Motor neuron (in vitro differentiated cells): ENCODE measurements around the gene NOS1AP. TPM values are rescaled to one million over a fixed set of nuclear protein-coding genes. Genes with fewer than 3 reads are reported as not detected.
"Not testable (repeated sequence)": the region's sequence is repeated elsewhere in the genome, so short reads cannot be mapped to it uniquely, and the experiment has no call there.

Source experiments
- ATAC-seq, 8 experiments: fragments of 200-7000 bp; cut with Tn5 transposase; replicated peaks in 6 of 8; 2 replicates each; pipeline ENCODE4 v1.8.0; 2021; ENCODE audit warnings: mild to moderate bottlenecking in 8 of 8, moderate library complexity in 8 of 8
- H3K27ac ChIP-seq, 2 donors: fragments of 250-450 bp; sonication (Bioruptor Pico); 2 replicates each; pipeline ENCODE4 v1.9.0; 2021; ENCODE audit warnings: antibody characterized with exemption in 2 of 2, mild to moderate bottlenecking in 2 of 2, moderate library complexity in 1 of 2
- H3K4me1 ChIP-seq, 2 donors: fragments of 250-450 bp; sonication (Bioruptor Pico); replicated peaks in 1 of 2; 2 replicates each; pipeline ENCODE4 v1.6.1; 2021; ENCODE audit warnings: antibody characterized with exemption in 2 of 2, mild to moderate bottlenecking in 2 of 2, moderate library complexity in 1 of 2
- H3K4me3 ChIP-seq, 5 donors: fragments of 250-450 bp; sonication (Bioruptor Pico); 2 replicates each; pipeline ENCODE4 v1.9.0; 2021; ENCODE audit warnings: antibody characterized with exemption in 5 of 5, mild to moderate bottlenecking in 5 of 5, moderate library complexity in 4 of 5
- WGBS, 10 experiments: fragments of 450-650 bp; shearing (Covaris generic); methylation state at CpG; one replicate each; pipeline ENCODE4 v1.0.0; 2022; 5-methylcytosine and 5-hydroxymethylcytosine counted together
- in situ Hi-C, 9 experiments: fragments of 400-800 bp; cut with MboI; loops; one replicate each; pipeline ENCODE4 v1.15.0; 2021; ENCODE audit warnings: low sequenced_read_pairs in 9 of 9, low pct_unique_long_range_greater_than_20kb in 2 of 9; ENCODE audit not compliant: unreplicated experiment in 9 of 9
- total RNA-seq, 8 experiments: library from RNA; unstranded; fragments of 300-600 nt; gene quantifications; 2 replicates each; pipeline versions ENCODE4 v1.2.3 to v1.2.4, GENCODE V29; 2022

NOS1AP gene
- total RNA-seq, 8 experiments from 2014 or later, result 0.61 to 10.4 (median 6.5) TPM

DNA sequence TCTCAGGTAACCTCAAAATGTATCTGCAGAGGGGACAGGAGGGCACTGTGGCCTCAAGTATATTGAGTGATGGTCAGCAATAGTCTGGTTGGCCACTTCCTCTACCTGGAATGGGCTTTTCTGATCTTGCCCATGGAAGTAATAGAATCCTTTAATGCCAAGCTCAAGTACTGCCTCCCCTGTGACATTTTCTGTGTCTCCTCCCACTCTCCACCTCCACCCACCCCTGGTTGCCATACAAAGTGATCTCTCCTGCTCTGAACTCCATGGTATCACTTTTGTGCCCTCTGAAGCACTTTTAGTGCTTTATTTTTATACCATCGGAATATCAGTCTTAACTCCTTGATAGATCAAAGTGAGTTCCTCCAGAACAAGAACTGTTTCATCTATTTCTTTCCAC lies 9.2 kb upstream of the NOS1AP start:
- ATAC-seq, result no peak
- in situ Hi-C loops, result no loop called here
- 78 to 100% (median 100%) methylated on average over 1 of the region's 1 CpG; no CpG with 5 or more reads in 4 of the 10 experiments for WGBS, 10 experiments
- no peak overlapping the region for H3K27ac ChIP-seq
- H3K4me1 ChIP-seq, result peaks cover 10 to 13% of the 10 kb centered on the region in 2 donors
- H3K4me3 ChIP-seq, result no peak overlapping the region

DNA sequence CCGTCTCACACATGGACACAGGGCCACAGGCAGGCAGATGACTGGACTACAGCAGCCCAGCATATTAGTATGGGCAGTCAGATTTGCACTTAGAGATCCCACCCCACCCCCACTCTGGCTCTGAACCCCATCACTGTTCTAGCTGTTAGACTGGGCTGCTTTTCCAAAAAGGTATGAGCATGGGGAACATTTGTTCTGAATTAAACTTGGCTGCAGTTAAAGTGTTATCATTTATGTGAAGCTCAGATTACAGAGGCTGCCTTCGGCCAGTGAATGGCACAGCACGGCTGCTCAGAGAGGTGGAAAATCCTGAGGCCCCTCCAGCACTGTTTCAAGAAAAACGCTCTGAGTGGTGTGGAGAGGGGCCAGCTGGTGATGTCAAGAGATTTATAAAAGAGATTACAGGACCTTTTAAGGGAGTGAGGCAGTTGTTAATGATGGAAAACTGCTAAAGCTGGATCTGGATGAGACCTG lies 6.9 kb upstream of the NOS1AP start:
- Histone ChIP-seq H3K4me1 (peaks cover 10% of the 10 kb centered on the region in 2 donors), H3K27ac (no peak overlapping the region), H3K4me3 (no peak overlapping the region)
- 17 to 100% (median 33%) methylated on average over 1 to 4 of the region's 4 CpGs; no CpG with 5 or more reads in 4 of the 10 experiments for WGBS, 10 experiments
- in situ Hi-C loops, result no loop called here
- peak in 6 of 8 experiments; percentile 72 to 98 (median 81) for ATAC-seq

GRCh38 chr1:162065016-162065415 lies 4.5 kb upstream of the NOS1AP start:
- in situ Hi-C loops, result no loop called here
- 61 to 100% (median 88%) methylated on average over 1 to 2 of the region's 2 CpGs for WGBS, 10 experiments
- H3K27ac ChIP-seq, result no peak overlapping the region
- peaks cover 14% of the 10 kb centered on the region in 2 donors for H3K4me1 ChIP-seq
- no peak overlapping the region for H3K4me3 ChIP-seq
- no peak for ATAC-seq

DNA sequence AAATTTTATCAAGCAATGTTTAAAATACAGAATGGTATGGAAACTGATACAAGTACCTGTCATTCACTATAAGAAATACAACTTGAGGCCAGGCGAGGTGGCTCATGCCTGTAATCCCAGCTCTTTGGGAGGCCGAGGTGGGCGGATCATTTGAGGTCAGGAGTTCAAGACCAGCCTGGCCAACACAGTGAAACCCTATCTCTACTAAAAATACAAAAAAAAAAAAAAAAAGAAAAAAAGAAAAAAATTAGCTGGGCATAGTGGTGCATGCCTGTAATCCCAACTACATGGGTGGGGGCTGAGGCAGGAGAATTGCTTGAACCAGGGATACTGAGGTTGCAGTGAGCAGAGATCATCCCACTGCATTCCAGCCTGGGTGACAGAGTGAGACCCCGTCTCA lies 2.7 kb upstream of the NOS1AP start:
- WGBS, 10 experiments, result 17 to 100% (median 65%) methylated on average over 1 to 4 of the region's 4 CpGs; no CpG with 5 or more reads in 1 of the 10 experiments
- H3K4me3 ChIP-seq, in situ Hi-C loops, H3K27ac ChIP-seq, ATAC-seq: not testable (repeated sequence)
- peaks cover 18 to 21% of the 10 kb centered on the region in 2 donors for H3K4me1 ChIP-seq

GRCh38 chr1:162067466-162067865 lies 2.0 kb upstream of the NOS1AP start:
- ATAC-seq, result no peak
- no peak overlapping the region for H3K27ac ChIP-seq
- 0 to 100% (median 45%) methylated on average over 1 of the region's 1 CpG for WGBS, 10 experiments
- H3K4me1 ChIP-seq, result peaks cover 23% of the 10 kb centered on the region in 2 donors
- no peak overlapping the region for H3K4me3 ChIP-seq
- in situ Hi-C loops, result no loop called here

- in situ Hi-C loops, result no loop called here
- 60 to 100% (median 93%) methylated on average over 2 to 4 of the region's 4 CpGs for WGBS, 10 experiments
- ATAC-seq, result no peak
Observed at GRCh38 chr1:162068301-162068700, 1.2 kb upstream of the NOS1AP start.

GRCh38 chr1:162070094-162070748 lies 730 bp downstream of the NOS1AP start:
- peak in 5 of 8 experiments; percentile 3 to 20 (median 8) for ATAC-seq
- peaks cover 24% of the 10 kb centered on the region in 2 donors for H3K4me1 ChIP-seq
- in situ Hi-C loops, result no loop called here
- peak overlapping the region; percentile 70 to 78 for H3K27ac ChIP-seq
- peak overlapping the region; percentile 72 to 98 (median 88) for H3K4me3 ChIP-seq
- WGBS, 10 experiments, result 0 to 20% (median 0%) methylated on average over 1 to 16 of the region's 29 CpGs; no CpG with 5 or more reads in 4 of the 10 experiments

More at GRCh38 chr1:162068301-162068700, 1.2 kb upstream of the NOS1AP start:
- Histone ChIP-seq H3K27ac (no peak overlapping the region), H3K4me3 (no peak overlapping the region), H3K4me1 (peaks cover 23% of the 10 kb centered on the region in 2 donors)

GRCh38 chr1:162070825-162071224 lies 1.3 kb downstream of the NOS1AP start:
- peaks cover 24% of the 10 kb centered on the region in 2 donors for H3K4me1 ChIP-seq
- no peak for ATAC-seq
- WGBS, 10 experiments, result 2 to 39% (median 13%) methylated on average over 2 to 6 of the region's 7 CpGs; no CpG with 5 or more reads in 5 of the 10 experiments
- in situ Hi-C loops, result no loop called here
- no peak overlapping the region for H3K27ac ChIP-seq
- H3K4me3 ChIP-seq, result peak overlapping the region; percentile 72 to 98 (median 88)

GRCh38 chr1:162072740-162073139 lies 3.2 kb downstream of the NOS1AP start:
- H3K4me3 ChIP-seq, result peak overlapping the region; percentile 1 to 98 (median 88)
- peaks cover 24 to 25% of the 10 kb centered on the region in 2 donors for H3K4me1 ChIP-seq
- ATAC-seq, result no peak
- in situ Hi-C loops, result no loop called here
- H3K27ac ChIP-seq, result no peak overlapping the region
- WGBS, 10 experiments, result 26 to 100% (median 45%) methylated on average over 1 to 3 of the region's 3 CpGs; no CpG with 5 or more reads in 4 of the 10 experiments

- Histone ChIP-seq H3K4me1 (peaks cover 24 to 26% of the 10 kb centered on the region in 2 donors), H3K4me3 (no peak overlapping the region), H3K27ac (no peak overlapping the region)
- 33 to 100% (median 68%) methylated on average over 2 to 4 of the region's 4 CpGs; no CpG with 5 or more reads in 2 of the 10 experiments for WGBS, 10 experiments
- ATAC-seq, result peak in 1 of 8 experiments; percentile 30
- in situ Hi-C loops, result no loop called here
Observed at GRCh38 chr1:162074276-162075005, 5.0 kb downstream of the NOS1AP start.

DNA sequence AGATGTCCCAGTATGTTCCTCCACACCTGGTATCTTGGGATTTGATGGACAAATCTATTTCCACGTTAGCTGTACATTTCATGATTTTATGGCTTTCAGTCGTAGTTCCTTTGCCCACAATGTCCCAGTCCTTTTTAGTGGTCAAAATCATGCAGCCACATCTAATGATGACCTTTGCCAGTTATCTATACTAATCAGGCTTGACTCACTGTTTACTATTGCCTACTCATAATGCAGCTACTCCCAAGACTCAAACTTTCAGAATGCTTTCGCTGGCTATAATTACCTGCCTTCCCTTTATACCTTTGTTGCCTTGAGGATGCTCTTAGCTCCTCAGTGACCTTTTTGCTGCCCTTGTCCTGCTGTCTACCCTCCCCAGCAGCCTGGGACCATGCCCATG lies 6.4 kb downstream of the NOS1AP start:
- no peak for ATAC-seq
- no peak overlapping the region for H3K4me3 ChIP-seq
- H3K4me1 ChIP-seq, result peaks cover 29 to 30% of the 10 kb centered on the region in 2 donors
- 59 to 98% (median 87%) methylated on average over 1 to 3 of the region's 3 CpGs; no CpG with 5 or more reads in 1 of the 10 experiments for WGBS, 10 experiments
- in situ Hi-C loops, result no loop called here
- no peak overlapping the region for H3K27ac ChIP-seq

GRCh38 chr1:162077648-162078299 lies 8.3 kb downstream of the NOS1AP start:
- Histone ChIP-seq H3K27ac (no peak overlapping the region), H3K4me1 (peaks cover 16 to 17% of the 10 kb centered on the region in 2 donors), H3K4me3 (no peak overlapping the region)
- peak in 2 of 8 experiments; percentile 54 to 72 for ATAC-seq
- in situ Hi-C loops, result no loop called here
- 86 to 100% (median 100%) methylated on average over 1 of the region's 1 CpG; no CpG with 5 or more reads in 5 of the 10 experiments for WGBS, 10 experiments

DNA sequence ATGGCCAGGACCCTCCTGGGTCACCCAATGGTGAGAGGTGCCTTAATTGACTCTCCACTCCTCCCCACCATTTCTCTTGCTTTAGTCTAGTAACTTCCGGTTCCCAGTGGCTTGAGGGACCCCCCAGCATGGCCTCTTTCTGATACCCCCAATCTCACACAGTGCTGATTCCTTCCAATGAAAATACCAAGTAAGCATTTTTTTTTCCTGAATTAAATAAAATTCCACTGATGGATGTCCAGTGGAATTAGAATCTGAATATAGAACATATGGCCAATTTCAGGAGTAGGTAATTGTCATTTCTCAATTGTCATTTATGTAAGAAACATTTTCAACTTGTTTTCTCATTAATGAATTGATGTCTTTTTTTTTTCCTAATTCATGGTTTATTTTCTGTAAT lies 9.5 kb downstream of the NOS1AP start:
- 73 to 100% (median 83%) methylated on average over 1 of the region's 1 CpG; no CpG with 5 or more reads in 5 of the 10 experiments for WGBS, 10 experiments
- in situ Hi-C loops, result no loop called here
- H3K4me1 ChIP-seq, result peaks cover 9 to 10% of the 10 kb centered on the region in 2 donors

More for the DNA sequence above, 9.5 kb downstream of the NOS1AP start:
- Histone ChIP-seq H3K27ac (no peak overlapping the region), H3K4me3 (no peak overlapping the region)
- ATAC-seq, result no peak
